GM12891 (cell line): ENCODE data around the gene VSX2.

Experiments
- PAX5 ChIP-seq: IDR thresholded peaks from 2 replicates; pipeline ENCODE4 v1.6.1; 2011; ENCODE audit warnings: low read length, moderate library complexity, mild to moderate bottlenecking; ENCODE audit not compliant: insufficient read depth, severe bottlenecking
- POLR2A ChIP-seq: IDR thresholded peaks from 2 replicates; pipeline ENCODE4 v1.6.1; 2011; ENCODE audit warnings: low read depth, low read length, control low read depth
- POLR2AphosphoS5 ChIP-seq: IDR thresholded peaks from 2 replicates; pipeline ENCODE4 v1.6.1; 2011; ENCODE audit warnings: low read depth, low read length, control low read depth
- TAF1 ChIP-seq: IDR thresholded peaks from 2 replicates; pipeline ENCODE4 v1.6.1; 2011; ENCODE audit warnings: low read depth, low read length, control low read depth

- TF ChIP-seq TAF1 (no peak), POLR2AphosphoS5 (no peak), POLR2A (no peak), PAX5 (no peak)
These were observed 38.8 kb downstream of the VSX2 start for GRCh38 chr14:74278080-74278479.
